ENCODE measurements around the gene ZNF638. TPM values are rescaled to one million over a fixed set of nuclear protein-coding genes. Genes with fewer than 3 reads are reported as not detected.

ZNF638 gene
- total and polyA plus RNA-seq, 9 of the 15 experiments (the other 6 are each of a cell fraction or from before 2014, with no cell fraction given), result 53.3 to 165 (median 98.8) TPM

- POLR2A ChIA-PET, result interaction anchor here (1.2 kb wide), 1 partner anchor 8 kb away, joined by 3 read pairs; no protein-coding TSS in a partner anchor
- Histone ChIP-seq H3K4me3 (no peak overlapping the region), H3K4me1 (replicated peaks in 1 of 2; ENCODE audit: control insufficient read depth in 2 of 2, insufficient read depth in 2 of 2, low read length in 2 of 2) (no peaks in the 10 kb centered on the region), H4K20me1 (replicated peaks; ENCODE audit: control insufficient read depth, insufficient read depth, low read length) (peaks cover 6% of the 10 kb centered on the region; the same call in 1 of the 2 replicates), H3K36me3 (ENCODE audit: control insufficient read depth, insufficient read depth, low read length) (peaks cover 97% of the 10 kb centered on the region), H3K9ac (ENCODE audit: insufficient read depth in 1 of 2, low read depth in 2 of 2, low read length in 2 of 2) (no peak overlapping the region), H3K9me3 (replicated peaks; ENCODE audit: control insufficient read depth, insufficient read depth, low read depth, low read length) (no peaks in the 10 kb centered on the region), H3K27ac (ENCODE audit: extremely low read depth, low read depth, low read length) (no peak overlapping the region), H3K4me2 (ENCODE audit: insufficient read depth, low read length) (no peak overlapping the region), H2AFZ (ENCODE audit: low read depth, low read length) (no peak overlapping the region), H3K79me2 (ENCODE audit: control insufficient read depth, insufficient read depth, low read length) (peaks cover 49% of the 10 kb centered on the region), H3K27me3 (ENCODE audit: control insufficient read depth in 2 of 2, insufficient read depth in 2 of 2, low read length in 2 of 2) (no peaks in the 10 kb centered on the region), H3K9me1 (ENCODE audit: control insufficient read depth, insufficient read depth, low read length) (no peaks in the 10 kb centered on the region)
- no peak for FAIRE-seq
- no TSS peak for BruUV-seq (replicated peaks)
- TF ChIP-seq SIRT6 (IDR thresholded peaks at IDR 0.05; ENCODE audit: low read depth, low read length) (no peak), FOXJ3 (CRISPR knock-in tag; IDR thresholded peaks at IDR 0.05) (no peak), ZFX (CRISPR knock-in tag; IDR thresholded peaks at IDR 0.05) (no peak), MAFG (tag; conservative IDR thresholded peaks at IDR 0.05) (no peak)
- TF ChIP-seq, protein P1, sequence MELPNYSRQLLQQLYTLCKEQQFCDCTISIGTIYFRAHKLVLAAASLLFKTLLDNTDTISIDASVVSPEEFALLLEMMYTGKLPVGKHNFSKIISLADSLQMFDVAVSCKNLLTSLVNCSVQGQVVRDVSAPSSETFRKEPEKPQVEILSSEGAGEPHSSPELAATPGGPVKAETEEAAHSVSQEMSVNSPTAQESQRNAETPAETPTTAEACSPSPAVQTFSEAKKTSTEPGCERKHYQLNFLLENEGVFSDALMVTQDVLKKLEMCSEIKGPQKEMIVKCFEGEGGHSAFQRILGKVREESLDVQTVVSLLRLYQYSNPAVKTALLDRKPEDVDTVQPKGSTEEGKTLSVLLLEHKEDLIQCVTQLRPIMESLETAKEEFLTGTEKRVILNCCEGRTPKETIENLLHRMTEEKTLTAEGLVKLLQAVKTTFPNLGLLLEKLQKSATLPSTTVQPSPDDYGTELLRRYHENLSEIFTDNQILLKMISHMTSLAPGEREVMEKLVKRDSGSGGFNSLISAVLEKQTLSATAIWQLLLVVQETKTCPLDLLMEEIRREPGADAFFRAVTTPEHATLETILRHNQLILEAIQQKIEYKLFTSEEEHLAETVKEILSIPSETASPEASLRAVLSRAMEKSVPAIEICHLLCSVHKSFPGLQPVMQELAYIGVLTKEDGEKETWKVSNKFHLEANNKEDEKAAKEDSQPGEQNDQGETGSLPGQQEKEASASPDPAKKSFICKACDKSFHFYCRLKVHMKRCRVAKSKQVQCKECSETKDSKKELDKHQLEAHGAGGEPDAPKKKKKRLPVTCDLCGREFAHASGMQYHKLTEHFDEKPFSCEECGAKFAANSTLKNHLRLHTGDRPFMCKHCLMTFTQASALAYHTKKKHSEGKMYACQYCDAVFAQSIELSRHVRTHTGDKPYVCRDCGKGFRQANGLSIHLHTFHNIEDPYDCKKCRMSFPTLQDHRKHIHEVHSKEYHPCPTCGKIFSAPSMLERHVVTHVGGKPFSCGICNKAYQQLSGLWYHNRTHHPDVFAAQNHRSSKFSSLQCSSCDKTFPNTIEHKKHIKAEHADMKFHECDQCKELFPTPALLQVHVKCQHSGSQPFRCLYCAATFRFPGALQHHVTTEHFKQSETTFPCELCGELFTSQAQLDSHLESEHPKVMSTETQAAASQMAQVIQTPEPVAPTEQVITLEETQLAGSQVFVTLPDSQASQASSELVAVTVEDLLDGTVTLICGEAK (IDR thresholded peaks at IDR 0.05), result no peak
- TF ChIP-seq, protein P1 (CRISPR knock-in tag; IDR thresholded peaks at IDR 0.05), result no peak
- TF ChIP-seq, protein P2, sequence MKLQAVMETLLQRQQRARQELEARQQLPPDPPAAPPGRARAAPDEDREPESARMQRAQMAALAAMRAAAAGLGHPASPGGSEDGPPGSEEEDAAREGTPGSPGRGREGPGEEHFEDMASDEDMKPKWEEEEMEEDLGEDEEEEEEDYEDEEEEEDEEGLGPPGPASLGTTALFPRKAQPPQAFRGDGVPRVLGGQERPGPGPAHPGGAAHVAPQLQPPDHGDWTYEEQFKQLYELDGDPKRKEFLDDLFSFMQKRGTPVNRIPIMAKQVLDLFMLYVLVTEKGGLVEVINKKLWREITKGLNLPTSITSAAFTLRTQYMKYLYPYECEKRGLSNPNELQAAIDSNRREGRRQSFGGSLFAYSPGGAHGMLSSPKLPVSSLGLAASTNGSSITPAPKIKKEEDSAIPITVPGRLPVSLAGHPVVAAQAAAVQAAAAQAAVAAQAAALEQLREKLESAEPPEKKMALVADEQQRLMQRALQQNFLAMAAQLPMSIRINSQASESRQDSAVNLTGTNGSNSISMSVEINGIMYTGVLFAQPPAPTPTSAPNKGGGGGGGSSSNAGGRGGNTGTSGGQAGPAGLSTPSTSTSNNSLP (IDR thresholded peaks at IDR 0.05; ENCODE audit: borderline replicate concordance, low read depth, low read length), result no peak
- no peak for DNase-seq (ENCODE audit: extremely low read depth in 1 of 4, low spot score in 3 of 4)
- 92% methylated on average over 3 of the region's 3 CpGs for WGBS (ENCODE audit: insufficient coverage, low coverage, missing lambda C conversion rate)
- no peak for ATAC-seq
- CTCF ChIA-PET (ENCODE audit: low intra/inter-chr PET ratio), result no interaction called here
- in situ Hi-C loops (cut with MboI), result no loop called here
- intact Hi-C loops (cut with micrococcal nuclease), result no loop called here
Measured at GRCh38 chr2:71361631-71362030, 30.0 kb downstream of the ZNF638 start.

Data from K562 (cell line).